Heart left ventricle (tissue), 13 donors: Measurements from ENCODE around the gene GANAB.

ENCODE experiments used
- CTCF ChIP-seq, 12 donors: fragments of 200-600 bp; sonication (generic) in 4 of 12; IDR thresholded peaks; one replicate each; pipeline versions ENCODE4 v1.5.0 to v1.8.0; 2018 to 2022; ENCODE audit warnings: antibody characterized with exemption in 12 of 12, mild to moderate bottlenecking in 5 of 12
- POLR2A ChIP-seq, 2 donors: fragments of 450-650 bp; IDR thresholded peaks; one replicate each; pipeline ENCODE4 v1.6.1; 2017; ENCODE audit warnings: antibody characterized with exemption in 2 of 2, mild to moderate bottlenecking in 2 of 2, moderate library complexity in 2 of 2
- donor health status: ischemic (EF 13 %, LVEDD 7.1; RV severe dilation, severe dysfunction).
- donor health status: DM: no; HTN: yes; CAD: no.
- donor health status: DM: no; HTN: no; CAD: no.
- donor health status: ischemic (EF 25% LVEDD 6.9; RV normal size, moderate dysfunction).
- donor health status: ischemic (EF 25% LVEDD 5.7; RV mildly dilated, moderate dysfunction).
- donor health status: ischemic (EF 35%, LVEDD 5.7; RV mildly dilated, moderate dysfunction).
- donor health status: nonischemic (EF 11% LVEDD 7.7; RV severe dilation, severe dysfunction).
- donor health status: DM: yes; HTN: yes; CAD: no.
- donor health status: PGD.
- donor health status: ischemic (EF 29% LVEDD 5.4; RV normal size, mild dysfunction).
- donor health status: nonischemic (EF 23%, LVEDD 6.1; RV moderate dilation, normal function).

- TF ChIP-seq CTCF (IDR thresholded peaks at IDR 0.05): no peak
- no peak for TF ChIP-seq POLR2A (IDR thresholded peaks at IDR 0.05)
These were observed 24.8 kb upstream of the GANAB start for GRCh38 chr11:62671236-62671607.
